ENCODE measurements around the gene OR6B3. TPM values are rescaled to one million over a fixed set of nuclear protein-coding genes. Genes with fewer than 3 reads are reported as not detected.

OR6B3 gene
- total RNA-seq, 4 donors from 2014 or later: not detected

DNA sequence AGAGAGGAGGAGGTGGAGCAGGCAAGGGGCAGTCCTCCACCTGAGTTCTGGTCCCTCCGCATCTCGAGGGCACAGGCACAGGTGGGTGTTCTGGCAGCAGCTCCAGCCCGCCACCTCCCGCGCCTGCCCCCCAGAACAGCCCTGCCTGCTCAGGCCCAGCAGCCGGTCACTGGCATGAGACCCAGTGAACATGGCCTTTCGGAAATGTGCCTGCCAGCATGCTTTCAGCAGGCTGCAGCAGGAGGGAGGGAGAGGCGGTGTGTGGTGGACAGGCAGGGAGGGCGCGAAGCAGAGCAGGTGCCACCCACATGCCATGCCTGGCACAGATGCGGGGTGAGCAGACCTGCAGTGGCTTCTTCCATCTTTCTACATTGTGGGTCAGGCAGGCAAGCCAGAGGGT, 3.4 kb upstream of the OR6B3 start:
- H3K36me3 ChIP-seq: no peaks in the 10 kb centered on the region
- no peak for TF ChIP-seq EP300 (IDR thresholded peaks at IDR 0.05)
- no peak for TF ChIP-seq POLR2A (IDR thresholded peaks at IDR 0.05)
- TF ChIP-seq, protein P1, sequence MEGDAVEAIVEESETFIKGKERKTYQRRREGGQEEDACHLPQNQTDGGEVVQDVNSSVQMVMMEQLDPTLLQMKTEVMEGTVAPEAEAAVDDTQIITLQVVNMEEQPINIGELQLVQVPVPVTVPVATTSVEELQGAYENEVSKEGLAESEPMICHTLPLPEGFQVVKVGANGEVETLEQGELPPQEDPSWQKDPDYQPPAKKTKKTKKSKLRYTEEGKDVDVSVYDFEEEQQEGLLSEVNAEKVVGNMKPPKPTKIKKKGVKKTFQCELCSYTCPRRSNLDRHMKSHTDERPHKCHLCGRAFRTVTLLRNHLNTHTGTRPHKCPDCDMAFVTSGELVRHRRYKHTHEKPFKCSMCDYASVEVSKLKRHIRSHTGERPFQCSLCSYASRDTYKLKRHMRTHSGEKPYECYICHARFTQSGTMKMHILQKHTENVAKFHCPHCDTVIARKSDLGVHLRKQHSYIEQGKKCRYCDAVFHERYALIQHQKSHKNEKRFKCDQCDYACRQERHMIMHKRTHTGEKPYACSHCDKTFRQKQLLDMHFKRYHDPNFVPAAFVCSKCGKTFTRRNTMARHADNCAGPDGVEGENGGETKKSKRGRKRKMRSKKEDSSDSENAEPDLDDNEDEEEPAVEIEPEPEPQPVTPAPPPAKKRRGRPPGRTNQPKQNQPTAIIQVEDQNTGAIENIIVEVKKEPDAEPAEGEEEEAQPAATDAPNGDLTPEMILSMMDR (IDR thresholded peaks at IDR 0.05): no peak
- TF ChIP-seq POLR2AphosphoS5 (IDR thresholded peaks at IDR 0.05): no peak
- H3K27me3 ChIP-seq: peaks cover 67% of the 10 kb centered on the region
- 78% methylated on average over 9 of the region's 11 CpGs for WGBS
- no peaks in the 10 kb centered on the region for H3K4me1 ChIP-seq
- no peak overlapping the region for H3K27ac ChIP-seq
- H3K4me3 ChIP-seq: no peak overlapping the region
- no peak for DNase-seq (ENCODE audit: low spot score in 2 of 2)
- no peaks in the 10 kb centered on the region for H3K9me3 ChIP-seq

- Histone ChIP-seq H3K4me3 (no peak overlapping the region), H3K27ac (no peak overlapping the region), H3K4me1 (no peaks in the 10 kb centered on the region), H3K27me3 (peaks cover 76% of the 10 kb centered on the region), H3K36me3 (no peaks in the 10 kb centered on the region), H3K9me3 (no peaks in the 10 kb centered on the region)
- DNase-seq (ENCODE audit: low spot score in 2 of 2): no peak
- 53% methylated on average over 13 of the region's 13 CpGs for WGBS
- TF ChIP-seq, protein P1 (IDR thresholded peaks at IDR 0.05): no peak
- TF ChIP-seq POLR2A (IDR thresholded peaks at IDR 0.05) (no peak), EP300 (IDR thresholded peaks at IDR 0.05) (no peak), POLR2AphosphoS5 (IDR thresholded peaks at IDR 0.05) (no peak)
Measured at GRCh38 chr2:240055177-240055917, 2.0 kb upstream of the OR6B3 start.

DNA sequence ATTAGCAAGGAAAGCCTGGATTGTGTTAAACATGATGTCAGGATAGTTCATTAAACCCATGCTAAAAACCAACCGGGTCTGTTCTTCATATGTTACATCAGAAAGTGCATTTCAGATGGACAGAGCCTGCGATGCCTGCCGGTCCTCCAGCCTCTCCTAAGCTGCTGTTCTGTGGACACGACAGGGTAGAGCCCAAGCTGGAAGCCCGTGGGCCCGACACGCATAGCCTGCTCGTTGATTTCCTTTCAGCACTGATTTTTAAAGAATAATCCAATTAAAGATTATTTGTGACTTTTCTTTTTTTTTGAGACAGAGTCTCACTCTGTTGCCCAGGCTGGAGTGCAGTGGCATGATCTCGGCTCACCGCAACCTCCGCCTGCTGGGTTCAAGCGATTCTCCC, 797 bp downstream of the OR6B3 start:
- H3K4me1 ChIP-seq: no peaks in the 10 kb centered on the region
- H3K27me3 ChIP-seq: peaks cover 71% of the 10 kb centered on the region
- H3K9me3 ChIP-seq: no peaks in the 10 kb centered on the region

GRCh38 chr2:240051697-240052096, 1.6 kb downstream of the OR6B3 start:
- H3K4me3 ChIP-seq: no peak overlapping the region
- H3K4me1 ChIP-seq: no peaks in the 10 kb centered on the region
- H3K36me3 ChIP-seq: no peaks in the 10 kb centered on the region
- H3K27me3 ChIP-seq: peaks cover 64% of the 10 kb centered on the region
- WGBS: 49% methylated on average over 4 of the region's 4 CpGs
- no peaks in the 10 kb centered on the region for H3K9me3 ChIP-seq
- H3K27ac ChIP-seq: no peak overlapping the region
- TF ChIP-seq, protein P1 (IDR thresholded peaks at IDR 0.05): no peak
- TF ChIP-seq EP300 (IDR thresholded peaks at IDR 0.05) (no peak), POLR2AphosphoS5 (IDR thresholded peaks at IDR 0.05) (no peak), POLR2A (IDR thresholded peaks at IDR 0.05) (no peak)
- DNase-seq (ENCODE audit: low spot score in 2 of 2): no peak

More for the DNA sequence above, 797 bp downstream of the OR6B3 start:
- TF ChIP-seq POLR2AphosphoS5 (IDR thresholded peaks at IDR 0.05) (no peak), POLR2A (IDR thresholded peaks at IDR 0.05) (no peak), EP300 (IDR thresholded peaks at IDR 0.05) (no peak)
- TF ChIP-seq, protein P1 (IDR thresholded peaks at IDR 0.05): no peak
- no peak overlapping the region for H3K4me3 ChIP-seq
- no peak for DNase-seq (ENCODE audit: low spot score in 2 of 2)
- no peaks in the 10 kb centered on the region for H3K36me3 ChIP-seq
- no peak overlapping the region for H3K27ac ChIP-seq
- WGBS: 82% methylated on average over 12 of the region's 12 CpGs

DNA sequence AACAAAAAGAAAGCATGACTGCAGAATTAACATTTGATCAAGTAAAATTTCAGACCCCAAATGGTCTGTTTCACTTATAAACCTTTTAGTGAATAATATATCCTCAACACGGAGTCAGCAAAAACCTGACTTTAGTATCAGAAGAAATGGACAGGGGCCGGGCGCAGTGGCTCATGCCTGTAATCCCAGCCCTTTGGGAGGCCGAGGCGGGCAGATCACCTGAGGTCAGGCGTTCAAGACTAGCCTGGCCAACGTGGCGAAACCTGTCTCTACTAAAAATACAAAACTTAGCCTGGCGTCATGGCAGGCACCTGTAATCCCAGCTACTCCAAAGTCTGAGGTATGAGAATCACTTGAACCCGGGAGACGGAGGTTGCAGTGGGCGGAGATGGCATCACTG, 3.0 kb downstream of the OR6B3 start:
- Histone ChIP-seq H3K27me3 (peaks cover 56% of the 10 kb centered on the region), H3K4me1 (no peaks in the 10 kb centered on the region), H3K27ac (no peak overlapping the region), H3K36me3 (no peaks in the 10 kb centered on the region), H3K9me3 (no peaks in the 10 kb centered on the region), H3K4me3 (no peak overlapping the region)
- TF ChIP-seq, protein P1 (IDR thresholded peaks at IDR 0.05): no peak
- TF ChIP-seq EP300 (IDR thresholded peaks at IDR 0.05) (no peak), POLR2AphosphoS5 (IDR thresholded peaks at IDR 0.05) (no peak), POLR2A (IDR thresholded peaks at IDR 0.05) (no peak)
- WGBS: 80% methylated on average over 12 of the region's 12 CpGs
- DNase-seq (ENCODE audit: low spot score in 2 of 2): no peak
